Measurements from ENCODE around the gene MPEG1.

MPEG1 gene

GRCh38 chr11:59216641-59217564, 4.2 kb upstream of the MPEG1 start:
- DNase-seq: no peak

GRCh38 chr11:59214141-59214893, 1.6 kb upstream of the MPEG1 start:
- DNase-seq: no peak

GRCh38 chr11:59212222-59212621, 505 bp downstream of the MPEG1 start:
- no peak for DNase-seq

GRCh38 chr11:59208956-59209355, 3.8 kb downstream of the MPEG1 start:
- DNase-seq: peak in 1 of 2 donors; percentile 14

- peak in 1 of 2 donors; percentile 23 for DNase-seq
Measured at GRCh38 chr11:59207988-59208451, 4.7 kb downstream of the MPEG1 start.

- peak in 1 of 2 donors; percentile 25 for DNase-seq
Measured at GRCh38 chr11:59206635-59207034, 6.1 kb downstream of the MPEG1 start.

- no peak for DNase-seq
Measured at GRCh38 chr11:59205648-59206047, 7.1 kb downstream of the MPEG1 start.

- DNase-seq: no peak
Measured at GRCh38 chr11:59204746-59205145, 8.0 kb downstream of the MPEG1 start.

- DNase-seq: no peak
Measured at GRCh38 chr11:59201353-59201752, 11.4 kb downstream of the MPEG1 start.

GRCh38 chr11:59200423-59200746, 12.3 kb downstream of the MPEG1 start:
- DNase-seq: no peak

- no peak for DNase-seq
Measured at GRCh38 chr11:59199546-59200422, 12.9 kb downstream of the MPEG1 start.

GRCh38 chr11:59198726-59199125, 14.0 kb downstream of the MPEG1 start:
- no peak for DNase-seq

- no peak for DNase-seq
Measured at GRCh38 chr11:59197991-59198390, 14.7 kb downstream of the MPEG1 start.

- DNase-seq: no peak
Measured at GRCh38 chr11:59196777-59197176, 15.9 kb downstream of the MPEG1 start.

GRCh38 chr11:59195586-59195985, 17.1 kb downstream of the MPEG1 start:
- DNase-seq: no peak

GRCh38 chr11:59193587-59194130, 19.1 kb downstream of the MPEG1 start:
- DNase-seq: no peak

GRCh38 chr11:59192446-59193020, 20.2 kb downstream of the MPEG1 start:
- no peak for DNase-seq

GRCh38 chr11:59191890-59192289, 20.8 kb downstream of the MPEG1 start:
- DNase-seq: no peak

- DNase-seq: no peak
Measured at GRCh38 chr11:59191095-59191494, 21.6 kb downstream of the MPEG1 start.

GRCh38 chr11:59189986-59190385, 22.7 kb downstream of the MPEG1 start:
- no peak for DNase-seq

- no peak for DNase-seq
Measured at GRCh38 chr11:59188954-59189353, 23.8 kb downstream of the MPEG1 start.

- no peak for DNase-seq
Measured at GRCh38 chr11:59187587-59187986, 25.1 kb downstream of the MPEG1 start.
